Stimulated activated CD8-positive, alpha-beta memory T cell treated with anti-CD3 and anti-CD28 coated beads, Interleukin-12 subunit alpha, Interleukin-12 subunit beta, amount 100 ng/mL, for 24 hours (primary cell): ENCODE data around the gene NVL.
A peak's percentile ranks its signal among the peaks of the same experiment; 100 is the strongest.
"Not testable (repeated sequence)": the region's sequence is repeated elsewhere in the genome, so short reads cannot be mapped to it uniquely, and the experiment has no call there.

Experiments
- DNase-seq: peaks from one replicate; pipeline ENCODE4 v3.0.0-alpha.2; 2020; ENCODE audit errors: extremely low read depth

NVL gene

GRCh38 chr1:224329842-224330753, at the start of gene NVL:
NVL (minus strand) TSS chr1:224330172; CDS start chr1:224330127, 45 bp downstream.
- peak; percentile 61 for DNase-seq

DNA sequence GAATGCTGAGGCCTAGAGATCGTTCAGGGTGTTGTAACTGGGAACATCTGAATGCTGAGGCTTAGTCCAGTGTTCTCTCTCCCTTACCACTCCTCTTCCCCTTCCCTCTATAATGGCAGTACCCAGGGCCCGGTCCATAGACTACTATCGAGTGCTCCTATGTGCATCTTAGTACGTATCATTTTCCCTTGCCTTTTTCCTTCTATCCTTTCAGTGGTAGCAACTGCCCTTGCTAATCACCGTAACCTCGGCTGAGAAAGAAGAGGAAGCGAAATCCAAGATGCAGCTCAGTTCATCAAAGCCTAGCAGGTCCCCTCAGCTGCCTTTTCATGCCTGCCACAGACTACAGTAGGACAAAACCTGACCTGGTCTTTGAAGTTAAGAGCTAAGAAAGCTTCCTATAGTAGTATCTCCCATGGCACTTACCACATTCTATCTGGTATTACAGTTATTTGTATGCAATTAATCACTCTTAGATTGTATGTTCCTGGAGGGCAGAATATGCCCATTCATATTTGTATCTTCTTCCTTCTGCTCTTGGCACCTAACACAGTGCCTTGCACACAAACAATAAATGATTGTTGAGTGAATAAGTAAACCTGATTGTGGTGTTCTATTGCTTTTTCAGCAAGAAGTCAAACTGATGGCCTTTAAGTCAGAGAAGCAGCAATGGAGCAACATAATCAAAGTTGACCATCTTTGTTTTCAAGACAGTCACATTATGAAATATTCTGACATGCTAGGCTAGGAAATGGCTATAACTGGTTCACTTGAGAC, 49.1 kb upstream of the NVL start:
- DNase-seq: no peak

DNA sequence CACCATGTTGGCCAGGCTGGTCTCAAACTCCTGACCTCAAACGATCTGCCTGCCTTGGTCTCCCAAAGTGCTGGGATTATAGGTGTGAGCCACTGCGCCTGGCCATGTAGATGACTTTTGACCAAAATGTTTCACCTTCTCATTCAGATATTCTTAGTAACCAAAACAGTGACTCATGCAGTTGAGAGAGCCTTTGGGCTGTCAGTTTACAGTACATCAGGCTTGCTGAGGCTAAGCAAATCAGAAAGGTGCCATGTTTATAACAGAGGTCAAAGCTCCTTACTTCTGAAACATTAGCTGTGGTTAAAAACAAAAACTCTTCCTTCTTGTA, 47.7 kb upstream of the NVL start:
- no peak for DNase-seq

GRCh38 chr1:224375059-224375458, 45.1 kb upstream of the NVL start:
- DNase-seq: no peak

DNA sequence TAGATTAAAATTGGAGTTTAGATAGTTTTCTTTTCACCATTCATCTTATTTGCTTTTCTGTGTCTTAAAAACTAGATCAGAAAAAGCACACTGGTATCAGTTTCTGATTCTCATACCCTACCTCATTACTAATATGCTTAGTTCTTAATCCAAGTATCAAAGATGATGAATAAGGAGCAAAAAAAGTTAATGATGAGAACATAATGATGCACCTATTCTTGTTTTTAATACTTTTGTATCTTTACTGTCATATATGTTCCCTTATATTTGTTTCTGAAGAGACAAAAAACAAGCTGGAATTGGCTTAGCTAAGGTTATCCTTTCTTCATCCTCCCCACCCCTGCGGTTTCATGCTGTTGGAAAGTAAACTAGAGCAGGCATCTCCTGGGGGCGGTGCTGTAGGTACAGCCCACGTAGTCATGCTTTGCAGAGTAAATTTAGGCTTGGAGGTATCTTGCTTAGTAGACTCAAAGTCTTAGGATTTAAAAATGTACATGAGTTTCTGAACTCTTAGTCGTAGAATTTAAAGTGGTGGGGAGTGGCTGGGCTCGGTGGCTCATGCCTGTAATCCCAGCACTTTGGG, 43.1 kb upstream of the NVL start:
- DNase-seq: no peak

DNA sequence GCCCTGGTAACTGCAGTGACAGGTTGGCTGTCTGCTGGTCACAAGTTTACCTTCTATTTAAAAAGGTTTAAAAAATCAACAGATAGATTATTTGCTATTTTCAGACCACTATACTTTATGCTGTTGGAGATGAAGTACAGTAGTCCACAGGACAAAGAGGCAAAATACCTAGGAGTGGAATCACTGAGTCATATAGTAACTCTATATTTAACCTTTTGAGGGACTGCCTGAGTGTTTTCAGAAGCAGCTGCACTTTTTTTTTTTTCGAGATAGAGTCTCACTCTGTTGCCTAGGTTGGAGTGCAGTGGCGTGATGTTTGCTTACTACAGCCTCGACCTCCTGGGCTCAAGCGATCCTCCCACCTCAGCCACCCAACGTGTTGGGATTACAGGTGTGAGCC, 38.4 kb upstream of the NVL start:
- no peak for DNase-seq

DNA sequence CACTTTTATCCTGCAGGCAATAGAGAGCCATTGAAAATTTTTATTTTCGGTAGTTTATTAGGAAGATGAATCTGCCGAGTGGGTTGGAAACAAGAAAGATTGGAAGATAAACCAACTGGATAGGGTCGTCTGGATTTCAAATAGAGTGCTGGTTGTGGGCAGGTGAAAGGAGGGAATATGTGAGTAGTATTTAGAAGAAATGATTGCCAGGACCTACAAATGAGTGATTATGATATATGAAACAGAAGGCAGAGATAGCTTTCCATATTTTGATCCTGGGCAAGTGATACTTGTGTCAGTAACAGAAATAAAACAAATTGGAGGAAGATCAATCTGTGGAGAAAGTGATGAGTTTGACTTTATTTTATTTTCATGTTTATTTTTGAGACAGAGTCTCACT, 29.2 kb upstream of the NVL start:
- no peak for DNase-seq

DNA sequence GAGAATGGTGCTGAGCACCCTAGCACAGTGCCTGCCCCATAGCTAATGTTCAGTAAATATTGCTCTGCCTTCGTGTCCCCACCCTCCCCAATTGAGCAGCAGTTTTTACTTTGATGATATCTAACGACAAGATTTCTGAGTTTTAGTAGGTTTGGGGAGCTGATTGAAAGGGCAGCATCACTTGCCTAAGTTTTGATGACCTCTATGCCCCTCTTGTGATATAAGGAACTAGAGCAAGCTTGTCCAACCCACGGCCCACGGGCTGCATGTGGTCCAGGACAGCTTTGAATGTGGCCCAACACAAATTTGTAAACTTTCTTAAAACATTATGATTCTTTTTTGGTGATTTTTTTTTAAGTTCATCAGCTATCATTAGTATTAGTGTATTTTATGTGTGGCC, 28.3 kb upstream of the NVL start:
- no peak for DNase-seq

GRCh38 chr1:224357626-224358124, 27.7 kb upstream of the NVL start:
- DNase-seq: no peak

- peak; percentile 71 for DNase-seq
Observed at GRCh38 chr1:224356685-224357625, 27.0 kb upstream of the NVL start, which contains the start of gene CNIH4. CNIH4 (plus strand) TSS chr1:224356879; CDS start chr1:224356925, 46 bp downstream.

- no peak for DNase-seq
Observed at GRCh38 chr1:224353975-224354925, 24.3 kb upstream of the NVL start.

- DNase-seq: not testable (repeated sequence)
Observed at GRCh38 chr1:224352436-224353085, 22.6 kb upstream of the NVL start.

- not testable (repeated sequence) for DNase-seq
Observed at GRCh38 chr1:224349716-224350115, 19.7 kb upstream of the NVL start.

- DNase-seq: no peak
Observed at GRCh38 chr1:224348137-224348536, 18.2 kb upstream of the NVL start.

DNA sequence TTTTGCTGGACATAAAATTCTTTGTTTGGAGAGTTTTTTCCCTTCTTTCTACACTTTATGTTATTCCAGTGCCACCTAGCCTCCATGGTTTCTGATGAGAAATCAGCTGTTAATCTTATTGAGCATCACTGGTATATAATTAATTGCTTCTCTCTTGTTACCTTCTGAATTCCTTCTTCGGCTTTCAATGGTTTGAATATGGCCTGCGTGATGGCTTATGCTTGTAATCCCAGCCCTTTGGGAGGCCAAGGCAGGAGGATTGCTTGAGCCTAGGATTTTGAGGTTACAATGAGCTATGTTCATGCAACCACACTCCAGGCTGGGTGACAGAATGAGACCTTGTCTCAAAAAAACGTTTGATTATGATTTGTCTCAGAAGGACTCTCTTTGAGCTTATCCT, 13.7 kb upstream of the NVL start:
- no peak for DNase-seq

- not testable (repeated sequence) for DNase-seq
Observed at GRCh38 chr1:224340453-224341384, 10.7 kb upstream of the NVL start.

DNA sequence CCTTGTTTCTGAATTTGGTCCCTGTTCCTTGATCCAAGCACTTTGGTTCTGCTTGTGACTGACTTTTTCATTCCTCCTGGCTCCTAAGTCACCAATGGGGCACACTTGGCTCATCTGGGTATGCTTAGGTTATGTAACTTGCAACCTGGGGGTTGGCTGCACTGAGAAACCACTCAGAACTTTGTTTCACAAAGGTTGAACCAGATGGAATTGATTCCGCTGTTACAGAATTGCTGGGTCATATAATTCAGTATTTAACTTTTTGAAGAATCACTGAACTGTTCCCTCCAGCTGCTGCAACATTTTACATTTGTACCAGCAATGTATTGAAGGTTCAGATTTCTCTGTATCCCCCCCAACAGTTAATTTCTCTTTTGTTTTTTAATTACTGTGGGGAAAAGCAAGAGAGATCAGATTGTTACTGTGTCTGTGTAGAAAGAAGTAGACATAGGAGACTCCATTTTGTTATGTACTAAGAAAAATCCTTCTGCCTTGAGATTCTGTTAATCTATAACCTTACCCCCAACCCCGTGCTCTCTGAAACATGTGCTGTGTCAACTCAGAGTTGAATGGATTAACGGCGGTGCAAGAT, 9.6 kb upstream of the NVL start:
- DNase-seq: no peak
